H1 (cell line): ENCODE measurements around the gene GOLIM4. TPM values are rescaled to one million over a fixed set of nuclear protein-coding genes. Genes with fewer than 3 reads are reported as not detected.

Experiments
- CTCF ChIA-PET: fragments of 300-600 bp; sonication (Branson Sonifier 250); formaldehyde crosslinking; loops from one replicate; lab custom pipeline; 2021; ENCODE audit not compliant: partially characterized antibody; lab: Charles Lee
- POLR2A ChIA-PET: fragments of 300-600 bp; sonication (Branson Sonifier 250); formaldehyde crosslinking; loops from one replicate; lab custom pipeline; 2021; ENCODE audit warnings: inconsistent platforms; ENCODE audit not compliant: partially characterized antibody; lab: Charles Lee
- DNase-seq, 2 experiments: peaks; one replicate each; pipeline versions ENCODE4 v3.0.0 to v3.0.0-alpha.2; 2010 to 2022; ENCODE audit warnings: low spot score in 2 of 2, low read depth in 1 of 2, mixed read lengths in 1 of 2
- FAIRE-seq: peaks from 2 replicates; lab custom pipeline; 2011; peaks lifted over from hg19 to GRCh38; lab: Jason Lieb, UNC
- H2AFZ ChIP-seq: 2 replicates; pipeline ENCODE4 v1.8.1; 2012; ENCODE audit warnings: low read length, inconsistent platforms
- H2AK5ac ChIP-seq: 2 replicates; pipeline ENCODE4 v1.6.1; 2013; ENCODE audit warnings: low read depth, low read length
- H2BK120ac ChIP-seq: replicated peaks from 2 replicates; pipeline ENCODE3; 2013; ENCODE audit warnings: low read depth, low read length, inconsistent platforms
- H2BK12ac ChIP-seq: 2 replicates; pipeline ENCODE4 v1.6.1; 2013; ENCODE audit warnings: low read depth, low read length
- H2BK15ac ChIP-seq: 2 replicates; pipeline ENCODE4 v1.6.1; 2013; ENCODE audit warnings: low read length
- H2BK20ac ChIP-seq: 2 replicates; pipeline ENCODE4 v1.6.1; 2013; ENCODE audit warnings: low read length
- H2BK5ac ChIP-seq: 2 replicates; pipeline ENCODE4 v1.6.1; 2013; ENCODE audit warnings: low read depth, low read length
- H3K14ac ChIP-seq: 2 replicates; pipeline ENCODE4 v1.6.1; 2013; ENCODE audit warnings: inconsistent platforms; ENCODE audit not compliant: insufficient read length
- H3K18ac ChIP-seq: 2 replicates; pipeline ENCODE4 v1.6.1; 2013; ENCODE audit warnings: low read length; ENCODE audit errors: extremely low read depth
- H3K23ac ChIP-seq: 2 replicates; pipeline ENCODE4 v1.6.1; 2013; ENCODE audit warnings: inconsistent platforms; ENCODE audit not compliant: insufficient read length
- H3K23me2 ChIP-seq: 2 replicates; pipeline ENCODE4 v1.6.1; 2013; ENCODE audit warnings: low read depth, low read length
- H3K27ac ChIP-seq: 2 replicates; pipeline ENCODE4 v1.6.1; 2011; ENCODE audit warnings: low read depth, low read length, inconsistent platforms
- H3K27me3 ChIP-seq, 4 experiments: replicated peaks in 1 of 4; 1 replicate in 1 of 4; 2 replicates in 3 of 4; pipeline versions ENCODE4 v1.6.1 to v1.8.1; 2011 to 2013; ENCODE audit warnings: low read length in 3 of 4, mild to moderate bottlenecking in 3 of 4, inconsistent platforms in 2 of 4, mixed read lengths in 2 of 4, moderate library complexity in 1 of 4; ENCODE audit not compliant: control insufficient read depth in 3 of 4, insufficient read depth in 3 of 4; ENCODE audit errors: extremely low read depth in 1 of 4
- H3K36me3 ChIP-seq, 4 experiments: 2 replicates each; pipeline versions ENCODE4 v1.6.1 to v1.8.1; 2011 to 2013; ENCODE audit warnings: mild to moderate bottlenecking in 4 of 4, low read length in 3 of 4, moderate library complexity in 2 of 4, control low read depth in 1 of 4, inconsistent platforms in 1 of 4; ENCODE audit not compliant: insufficient read depth in 4 of 4, control insufficient read depth in 2 of 4
- H3K4ac ChIP-seq: replicated peaks from 2 replicates; pipeline ENCODE3; 2013; ENCODE audit warnings: low read length, low read depth, mixed read lengths, inconsistent platforms; ENCODE audit not compliant: insufficient read length
- H3K4me1 ChIP-seq, 4 experiments: replicated peaks in 1 of 4; 1 replicate in 1 of 4; 2 replicates in 3 of 4; pipeline versions ENCODE4 v1.6.1 to v1.8.1; 2011 to 2013; ENCODE audit warnings: low read length in 3 of 4, inconsistent platforms in 2 of 4, mixed read lengths in 1 of 4; ENCODE audit not compliant: insufficient read depth in 4 of 4, control insufficient read depth in 3 of 4
- H3K4me2 ChIP-seq, 2 experiments: 2 replicates each; pipeline versions ENCODE4 v1.6.1 to v1.8.1; 2011 to 2013; ENCODE audit warnings: low read depth in 2 of 2, low read length in 2 of 2, control low read depth in 1 of 2, inconsistent platforms in 1 of 2, mild to moderate bottlenecking in 1 of 2; ENCODE audit not compliant: insufficient read depth in 1 of 2
- H3K4me3 ChIP-seq, 4 experiments: fragments of 200-600, 300-600 bp in 1 of 4; sonication (generic), shearing (Covaris generic), sonication (Bioruptor Twin) in 1 of 4; 2 replicates each; pipeline versions ENCODE4 v1.5.1 to v1.8.1; 2011 to 2016; ENCODE audit warnings: low read length in 4 of 4, low read depth in 3 of 4, control low read depth in 2 of 4, inconsistent platforms in 2 of 4, mild to moderate bottlenecking in 2 of 4, mixed read lengths in 1 of 4, moderate library complexity in 1 of 4; ENCODE audit not compliant: insufficient read depth in 2 of 4; ENCODE audit errors: extremely low read depth in 1 of 4
- H3K56ac ChIP-seq: replicated peaks from 2 replicates; pipeline ENCODE3; 2013; ENCODE audit warnings: low read depth, mild to moderate bottlenecking, mixed read lengths, low read length, inconsistent platforms; ENCODE audit not compliant: insufficient read length
- H3K79me1 ChIP-seq: 2 replicates; pipeline ENCODE4 v1.6.1; 2013; ENCODE audit warnings: low read depth, low read length, control low read depth
- H3K79me2 ChIP-seq, 2 experiments: 2 replicates each; pipeline versions ENCODE4 v1.6.1 to v1.8.1; 2012 to 2013; ENCODE audit warnings: low read length in 2 of 2, mild to moderate bottlenecking in 2 of 2, inconsistent platforms in 1 of 2; ENCODE audit not compliant: insufficient read depth in 2 of 2, control insufficient read depth in 1 of 2
- H3K9ac ChIP-seq, 4 experiments: replicated peaks in 1 of 4; 1 replicate in 1 of 4; 2 replicates in 3 of 4; pipeline versions ENCODE4 v1.6.1 to v1.8.1; 2011 to 2013; ENCODE audit warnings: low read depth in 3 of 4, low read length in 3 of 4, control low read depth in 2 of 4, mild to moderate bottlenecking in 2 of 4, moderate library complexity in 2 of 4, inconsistent platforms in 1 of 4; ENCODE audit errors: extremely low read depth in 1 of 4
- H3K9me3 ChIP-seq, 2 experiments: 2 replicates each; pipeline versions ENCODE4 v1.6.1 to v1.8.1; 2012 to 2013; ENCODE audit warnings: mild to moderate bottlenecking in 2 of 2, moderate library complexity in 2 of 2, control low read depth in 1 of 2, inconsistent platforms in 1 of 2, low read depth in 1 of 2, low read length in 1 of 2, mixed read lengths in 1 of 2; ENCODE audit not compliant: insufficient read depth in 2 of 2
- H4K20me1 ChIP-seq, 2 experiments: replicated peaks in 1 of 2; 2 replicates each; pipeline versions ENCODE3 to v1.8.1; 2011 to 2013; ENCODE audit warnings: inconsistent platforms in 2 of 2, low read length in 2 of 2, mild to moderate bottlenecking in 1 of 2; ENCODE audit not compliant: insufficient read depth in 2 of 2, control insufficient read depth in 1 of 2
- H4K5ac ChIP-seq: 2 replicates; pipeline ENCODE4 v1.6.1; 2013; ENCODE audit warnings: low read length, low read depth, mixed read lengths, inconsistent platforms; ENCODE audit not compliant: insufficient read length
- H4K8ac ChIP-seq: 2 replicates; pipeline ENCODE4 v1.8.0; 2013; ENCODE audit warnings: mild to moderate bottlenecking, moderate library complexity, low read length, inconsistent platforms; ENCODE audit not compliant: insufficient read depth; ENCODE audit errors: extremely low read depth
- H4K91ac ChIP-seq: replicated peaks from 2 replicates; pipeline ENCODE3; 2013; ENCODE audit warnings: low read length, mixed read lengths, inconsistent platforms; ENCODE audit not compliant: insufficient read length
- CBX5 ChIP-seq: fragments of 300-800, 300-1000 bp; sonication (generic); IDR thresholded peaks from 2 replicates; pipeline ENCODE4 v1.7.1; 2016; ENCODE audit warnings: antibody characterized with exemption, low read length, low read depth
- CEBPB ChIP-seq: IDR thresholded peaks from 2 replicates; pipeline ENCODE4 v1.6.1; 2012; ENCODE audit warnings: low read depth, low read length
- EP300 ChIP-seq, 2 experiments: IDR thresholded peaks; 1 replicate in 1 of 2; 2 replicates in 1 of 2; pipeline ENCODE4 v1.6.1; 2011 to 2012; ENCODE audit warnings: low read depth in 2 of 2, low read length in 2 of 2, mild to moderate bottlenecking in 2 of 2, borderline replicate concordance in 1 of 2, inconsistent platforms in 1 of 2, moderate library complexity in 1 of 2
- SIN3A ChIP-seq, 2 experiments: IDR thresholded peaks in 1 of 2; conservative IDR thresholded peaks in 1 of 2; 2 replicates each; pipeline ENCODE4 v1.6.1; 2011 to 2012; ENCODE audit warnings: low read length in 2 of 2, improper control_type of control experiment in 1 of 2, low read depth in 1 of 2, mild to moderate bottlenecking in 1 of 2
- USF2 ChIP-seq: IDR thresholded peaks from 2 replicates; pipeline ENCODE4 v1.6.1; 2011; ENCODE audit warnings: low read length, improper control_type of control experiment
- WGBS, 2 experiments: shearing (Covaris generic) in 1 of 2; methylation state at CpG; one replicate each; pipeline versions ENCODE4 v1.1.6 to v1.1.7; 2013 to 2015; ENCODE audit warnings: low lambda C conversion rate in 2 of 2, mixed read lengths in 2 of 2, inconsistent platforms in 1 of 2, low coverage in 1 of 2, missing lambda C conversion rate in 1 of 2; ENCODE audit not compliant: insufficient replicate concordance in 2 of 2, insufficient coverage in 1 of 2, insufficient read length in 1 of 2; ENCODE audit errors: extremely low coverage in 1 of 2, missing lambda C conversion rate in 1 of 2; 5-methylcytosine and 5-hydroxymethylcytosine counted together
- polyA plus RNA-seq, 7 experiments: library from polyadenylated mRNA; depleted of rRNA in 3 of 7; stranded (reverse) in 5 of 7; unstranded in 2 of 7; fragments of >200 nt in 5 of 7; fragments of 200-250 nt in 2 of 7; gene quantifications; 1 replicate in 5 of 7; 2 replicates in 1 of 7; 4 replicates in 1 of 7; pipeline versions ENCODE4 v1.2.1 to v1.2.3, GENCODE V29; 2011 to 2013; ENCODE audit warnings: missing spikeins in 2 of 7, mixed read lengths in 2 of 7
- total RNA-seq: library from RNA; stranded (reverse); fragmentation: NEBNext Ultra II Directional; extraction: Animal tissue kit (Norgen Biotek cat#: 25700); gene quantifications from 2 replicates; pipeline ENCODE4 v1.2.1, GENCODE V29; 2021

GOLIM4 gene
- total and polyA plus RNA-seq, 2 of the 8 experiments (the other 6 are each of a cell fraction or from before 2014, with no cell fraction given) = 5.6 to 29.7 TPM

- Histone ChIP-seq H3K79me1 (no peaks in the 10 kb centered on the region; the same call in 1 of the 2 replicates), H3K4me3 (no peak overlapping the region), H2BK12ac (no peak overlapping the region), H3K14ac (no peak overlapping the region), H4K91ac (no peak overlapping the region), H3K23ac (no peak overlapping the region), H3K18ac (no peak overlapping the region), H3K9ac (no peak overlapping the region), H3K4me1 (no peaks in the 10 kb centered on the region), H4K5ac (no peak overlapping the region), H4K20me1 (peaks cover 0 to 1% of the 10 kb centered on the region in 2 experiments), H2BK15ac (no peak overlapping the region), H2BK20ac (no peak overlapping the region), H2AK5ac (no peak overlapping the region), H3K4ac (no peak overlapping the region), H4K8ac (no peak overlapping the region), H3K23me2 (no peaks in the 10 kb centered on the region), H2AFZ (no peak overlapping the region), H3K9me3 (peaks cover 0 to 2% of the 10 kb centered on the region in 2 experiments; a peak in 1 of 4 replicates), H3K36me3 (peaks cover 0 to 15% (median 3%) of the 10 kb centered on the region in 4 experiments; a peak in 4 of 8 replicates), H2BK5ac (no peak overlapping the region), H3K56ac (no peak overlapping the region), H2BK120ac (no peak overlapping the region), H3K4me2 (no peak overlapping the region), H3K27me3 (no peaks in the 10 kb centered on the region), H3K79me2 (no peaks in the 10 kb centered on the region), H3K27ac (no peak overlapping the region)
- no peak for FAIRE-seq
- 89% methylated on average over 4 of the region's 4 CpGs; no CpG with 5 or more reads in 1 of the 2 experiments for WGBS, 2 experiments
- no peak for DNase-seq
- TF ChIP-seq CBX5 = no peak
- TF ChIP-seq SIN3A (conservative IDR thresholded peaks at IDR 0.05 in 1 of 2, IDR thresholded peaks at IDR 0.05 in 1 of 2; ENCODE audit: low read depth in 1 of 2, low read length in 2 of 2) = no peak
- TF ChIP-seq EP300 (IDR thresholded peaks at IDR 0.05; ENCODE audit: borderline replicate concordance in 1 of 2, low read depth in 2 of 2, low read length in 2 of 2) = no peak
- TF ChIP-seq USF2 = no peak
- TF ChIP-seq CEBPB = no peak
- POLR2A ChIA-PET = no interaction called here
- CTCF ChIA-PET = interaction anchor here (0.6 kb wide), 1 partner anchor 231 kb away, joined by 4 read pairs; no protein-coding TSS in a partner anchor
Measured at GRCh38 chr3:168036619-168037018, 59.1 kb downstream of the GOLIM4 start.
